Neuronal stem cell (in vitro differentiated cells): ENCODE data around the gene STOML1.

Experiments used
- DNase-seq: peaks from one replicate; pipeline ENCODE4 v3.0.0-alpha.2; 2013; ENCODE audit warnings: low spot score
- H2AFZ ChIP-seq: one replicate; pipeline ENCODE4 v1.6.1; 2013; ENCODE audit warnings: mild to moderate bottlenecking, low read length, inconsistent platforms
- H2AK5ac ChIP-seq: 2 replicates; pipeline ENCODE4 v1.6.1; 2013; ENCODE audit warnings: low read depth, mild to moderate bottlenecking, inconsistent platforms, low read length, moderate library complexity, mixed read lengths
- H2BK120ac ChIP-seq: 2 replicates; pipeline ENCODE4 v1.6.1; 2013; ENCODE audit warnings: low read depth, mild to moderate bottlenecking, inconsistent platforms, low read length, moderate library complexity, mixed read lengths
- H2BK12ac ChIP-seq: one replicate; pipeline ENCODE4 v1.6.1; 2013; ENCODE audit warnings: low read length, inconsistent platforms
- H2BK15ac ChIP-seq: 2 replicates; pipeline ENCODE4 v1.6.1; 2013; ENCODE audit warnings: mild to moderate bottlenecking, low read length, inconsistent platforms, mixed read lengths
- H2BK5ac ChIP-seq: one replicate; pipeline ENCODE4 v1.6.1; 2013; ENCODE audit warnings: inconsistent platforms, mild to moderate bottlenecking, low read length, moderate library complexity
- H3K14ac ChIP-seq: one replicate; pipeline ENCODE4 v1.6.1; 2013; ENCODE audit warnings: low read length, inconsistent platforms
- H3K18ac ChIP-seq: 2 replicates; pipeline ENCODE4 v1.6.1; 2013; ENCODE audit warnings: low read length, inconsistent platforms
- H3K23ac ChIP-seq: 2 replicates; pipeline ENCODE4 v1.6.1; 2013; ENCODE audit warnings: low read depth, mild to moderate bottlenecking, mixed read lengths, low read length, inconsistent platforms; ENCODE audit not compliant: poor library complexity
- H3K27ac ChIP-seq: replicated peaks from 3 replicates; pipeline ENCODE4 v1.5.1; 2013; ENCODE audit warnings: low read length, inconsistent platforms
- H3K27me3 ChIP-seq, 3 experiments: 2 replicates each; pipeline ENCODE4 v1.6.1; 2013; ENCODE audit warnings: low read length in 3 of 3, mild to moderate bottlenecking in 2 of 3, inconsistent platforms in 1 of 3, low read depth in 1 of 3, mixed read lengths in 1 of 3, moderate library complexity in 1 of 3; ENCODE audit not compliant: control insufficient read depth in 3 of 3, insufficient read depth in 3 of 3
- H3K36me3 ChIP-seq, 2 donors: replicated peaks in 1 of 2; 2 replicates each; pipeline ENCODE4 v1.6.1; 2013; ENCODE audit warnings: low read length in 2 of 2; ENCODE audit not compliant: control insufficient read depth in 2 of 2, insufficient read depth in 2 of 2
- H3K4ac ChIP-seq: 2 replicates; pipeline ENCODE4 v1.6.1; 2013; ENCODE audit warnings: inconsistent platforms, mild to moderate bottlenecking, low read length, moderate library complexity
- H3K4me1 ChIP-seq, 2 donors: 1 replicate in 1 of 2; 2 replicates in 1 of 2; pipeline ENCODE4 v1.6.1; 2013; ENCODE audit warnings: low read length in 2 of 2, low read depth in 1 of 2; ENCODE audit not compliant: control insufficient read depth in 2 of 2, insufficient read depth in 1 of 2
- H3K4me2 ChIP-seq: one replicate; pipeline ENCODE4 v1.6.1; 2013; ENCODE audit warnings: mild to moderate bottlenecking, low read length, inconsistent platforms; ENCODE audit not compliant: insufficient read depth, poor library complexity, severe bottlenecking
- H3K4me3 ChIP-seq, 2 donors: 2 replicates each; pipeline ENCODE4 v1.5.1; 2013; ENCODE audit warnings: low read length in 2 of 2, mild to moderate bottlenecking in 2 of 2, inconsistent platforms in 1 of 2, moderate library complexity in 1 of 2
- H3K79me1 ChIP-seq: one replicate; pipeline ENCODE4 v1.6.1; 2013; ENCODE audit warnings: low read depth, mild to moderate bottlenecking, inconsistent platforms, low read length, moderate library complexity
- H3K9ac ChIP-seq: one replicate; pipeline ENCODE4 v1.6.1; 2013; ENCODE audit warnings: mild to moderate bottlenecking, low read depth, low read length, inconsistent platforms; ENCODE audit not compliant: poor library complexity
- H3K9me3 ChIP-seq, 2 donors: replicated peaks in 1 of 2; 2 replicates each; pipeline versions ENCODE3 to v1.6.1; 2013; ENCODE audit warnings: low read length in 2 of 2, mild to moderate bottlenecking in 2 of 2, inconsistent platforms in 1 of 2, low read depth in 1 of 2, mixed read lengths in 1 of 2, moderate library complexity in 1 of 2; ENCODE audit not compliant: control insufficient read depth in 2 of 2, insufficient read depth in 1 of 2
- H4K8ac ChIP-seq: one replicate; pipeline ENCODE4 v1.6.1; 2013; ENCODE audit warnings: low read depth, mild to moderate bottlenecking, inconsistent platforms, low read length, moderate library complexity
- H4K91ac ChIP-seq: one replicate; pipeline ENCODE4 v1.6.1; 2013; ENCODE audit warnings: low read length, low read depth, mild to moderate bottlenecking, inconsistent platforms; ENCODE audit not compliant: poor library complexity
- WGBS, 2 donors: extraction: QIAGEN DNeasy Blood & Tissue Kit; methylation state at CpG; one replicate each; pipeline ENCODE4 v1.1.7; 2013; ENCODE audit warnings: missing lambda C conversion rate in 2 of 2, mixed read lengths in 1 of 2; ENCODE audit not compliant: insufficient read length in 2 of 2, insufficient replicate concordance in 1 of 2; ENCODE audit errors: extremely low coverage in 2 of 2; 5-methylcytosine and 5-hydroxymethylcytosine counted together

The STOML1 gene

GRCh38 chr15:74036271-74037170 is 44.4 kb upstream of the STOML1 start:
- Histone ChIP-seq H3K27ac (no peak overlapping the region), H2BK120ac (no peak overlapping the region), H2BK5ac (no peak overlapping the region), H3K4me1 (peaks cover 0 to 2% of the 10 kb centered on the region in 2 donors), H3K18ac (no peak overlapping the region), H3K27me3 (no peaks in the 10 kb centered on the region), H3K4me2 (no peak overlapping the region), H3K14ac (no peak overlapping the region), H2AFZ (no peak overlapping the region), H4K91ac (no peak overlapping the region), H3K79me1 (peaks cover 3% of the 10 kb centered on the region), H2AK5ac (peak overlapping the region; percentile 76), H3K23ac (no peak overlapping the region), H2BK15ac (no peak overlapping the region), H3K36me3 (peaks cover 10 to 46% of the 10 kb centered on the region in 2 donors), H3K9ac (no peak overlapping the region), H4K8ac (no peak overlapping the region), H3K4ac (no peak overlapping the region), H2BK12ac (no peak overlapping the region), H3K9me3 (no peaks in the 10 kb centered on the region), H3K4me3 (no peak overlapping the region)
- DNase-seq = peak; percentile 48
- WGBS, 2 donors = no CpG with 5 or more reads among the region's 21 CpGs

DNA sequence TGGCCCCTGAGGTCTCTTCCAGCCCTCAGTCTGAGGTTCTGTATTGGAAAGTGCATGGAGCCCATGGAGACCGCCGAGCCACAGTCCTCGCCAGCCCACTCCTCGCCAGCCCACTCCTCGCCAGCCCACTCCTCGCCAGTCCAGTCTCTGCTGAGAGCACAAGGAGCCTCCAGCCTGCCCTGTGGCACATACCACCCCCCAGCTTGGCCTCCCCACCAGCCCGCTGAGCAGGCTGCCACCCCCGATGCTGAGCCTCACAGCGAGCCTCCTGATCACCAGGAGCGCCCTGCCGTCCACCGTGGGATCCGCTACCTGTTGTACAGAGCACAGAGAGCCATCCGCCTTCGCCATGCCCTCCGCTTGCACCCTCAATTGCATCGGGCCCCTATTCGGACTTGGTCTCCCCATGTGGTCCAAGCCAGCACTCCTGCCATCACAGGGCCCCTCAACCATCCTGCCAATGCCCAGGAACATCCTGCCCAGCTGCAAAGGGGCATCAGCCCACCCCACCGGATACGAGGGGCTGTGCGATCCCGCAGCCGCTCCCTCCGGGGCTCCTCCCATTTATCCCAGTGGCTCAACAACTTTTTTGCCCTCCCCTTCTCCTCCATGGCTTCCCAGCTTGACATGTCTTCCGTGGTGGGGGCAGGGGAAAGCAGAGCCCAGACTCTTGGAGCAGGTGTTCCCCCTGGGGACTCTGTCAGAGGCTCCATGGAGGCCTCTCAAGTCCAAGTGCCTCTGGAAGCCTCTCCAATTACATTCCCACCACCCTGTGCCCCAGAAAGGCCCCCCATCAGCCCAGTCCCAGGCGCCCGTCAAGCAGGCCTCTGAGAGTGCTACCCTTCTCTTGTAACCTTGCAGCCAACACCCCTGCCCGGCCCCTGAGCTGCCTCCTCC is 43.3 kb upstream of the STOML1 start:
- no peak overlapping the region for H3K4me3 ChIP-seq
- no peak overlapping the region for H4K8ac ChIP-seq
- H3K9ac ChIP-seq = no peak overlapping the region
- no peak overlapping the region for H3K4ac ChIP-seq
- no peak overlapping the region for H2BK12ac ChIP-seq
- no peak overlapping the region for H3K23ac ChIP-seq
- H2AFZ ChIP-seq = no peak overlapping the region
- H3K4me2 ChIP-seq = no peak overlapping the region
- no peak for DNase-seq
- H3K4me1 ChIP-seq = peaks cover 0 to 2% of the 10 kb centered on the region in 2 donors
- no peak overlapping the region for H3K27ac ChIP-seq
- no peak overlapping the region for H3K18ac ChIP-seq
- H3K79me1 ChIP-seq = peaks cover 3% of the 10 kb centered on the region
- peaks cover 10 to 50% of the 10 kb centered on the region in 2 donors for H3K36me3 ChIP-seq
- no peak overlapping the region for H2BK120ac ChIP-seq
- WGBS, 2 donors = no CpG with 5 or more reads among the region's 28 CpGs
- no peak overlapping the region for H3K14ac ChIP-seq
- H3K9me3 ChIP-seq = no peaks in the 10 kb centered on the region
- no peaks in the 10 kb centered on the region for H3K27me3 ChIP-seq
- no peak overlapping the region for H2BK5ac ChIP-seq
- H2BK15ac ChIP-seq = no peak overlapping the region
- no peak overlapping the region for H4K91ac ChIP-seq
- no peak overlapping the region for H2AK5ac ChIP-seq

GRCh38 chr15:74034206-74034755 is 42.2 kb upstream of the STOML1 start:
- Histone ChIP-seq H2AK5ac (no peak overlapping the region), H3K27me3 (no peaks in the 10 kb centered on the region), H3K18ac (no peak overlapping the region), H2AFZ (no peak overlapping the region), H2BK12ac (no peak overlapping the region), H3K4me3 (no peak overlapping the region), H3K36me3 (peaks cover 10 to 56% of the 10 kb centered on the region in 2 donors), H4K8ac (no peak overlapping the region), H3K4ac (no peak overlapping the region), H2BK15ac (no peak overlapping the region), H3K27ac (no peak overlapping the region), H3K14ac (no peak overlapping the region), H3K23ac (no peak overlapping the region), H3K4me2 (no peak overlapping the region), H3K9ac (no peak overlapping the region), H3K79me1 (peaks cover 3% of the 10 kb centered on the region), H4K91ac (no peak overlapping the region), H2BK120ac (no peak overlapping the region), H3K9me3 (no peaks in the 10 kb centered on the region), H2BK5ac (no peak overlapping the region), H3K4me1 (peaks cover 0 to 2% of the 10 kb centered on the region in 2 donors)
- WGBS, 2 donors = no CpG with 5 or more reads among the region's 10 CpGs
- no peak for DNase-seq
